GM12872 (cell line): ENCODE results near the gene PACS2.

ENCODE experiments used
- CTCF ChIP-seq: IDR thresholded peaks from 3 replicates; pipeline ENCODE4 v1.5.1; 2011; ENCODE audit warnings: low read depth, mild to moderate bottlenecking, low read length, moderate library complexity; ENCODE audit not compliant: insufficient read depth

The PACS2 gene

GRCh38 chr14:105283899-105284298 is 30.6 kb upstream of the PACS2 start:
- no peak for TF ChIP-seq CTCF

DNA sequence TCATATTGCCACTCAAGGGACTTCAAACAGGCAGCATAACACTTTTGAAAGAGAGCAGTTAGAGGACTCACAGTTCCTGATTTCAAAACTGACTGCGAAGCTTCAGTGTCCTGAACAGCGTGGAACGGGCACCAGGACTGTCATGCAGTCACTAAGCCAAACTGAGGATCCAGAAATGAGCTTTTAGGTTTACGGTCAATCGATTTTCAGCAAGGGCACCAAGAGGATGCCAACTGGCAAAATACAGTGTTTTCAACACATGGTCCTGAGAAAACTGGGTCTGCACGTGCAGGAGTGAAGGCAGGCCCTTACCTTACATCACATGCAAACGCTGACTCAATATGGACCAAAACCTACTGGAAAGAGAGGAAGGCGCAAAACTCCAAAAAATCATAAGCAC is 29.4 kb upstream of the PACS2 start:
- no peak for TF ChIP-seq CTCF

- TF ChIP-seq CTCF, result no peak
These were observed 27.8 kb upstream of the PACS2 start for GRCh38 chr14:105286759-105287144.

DNA sequence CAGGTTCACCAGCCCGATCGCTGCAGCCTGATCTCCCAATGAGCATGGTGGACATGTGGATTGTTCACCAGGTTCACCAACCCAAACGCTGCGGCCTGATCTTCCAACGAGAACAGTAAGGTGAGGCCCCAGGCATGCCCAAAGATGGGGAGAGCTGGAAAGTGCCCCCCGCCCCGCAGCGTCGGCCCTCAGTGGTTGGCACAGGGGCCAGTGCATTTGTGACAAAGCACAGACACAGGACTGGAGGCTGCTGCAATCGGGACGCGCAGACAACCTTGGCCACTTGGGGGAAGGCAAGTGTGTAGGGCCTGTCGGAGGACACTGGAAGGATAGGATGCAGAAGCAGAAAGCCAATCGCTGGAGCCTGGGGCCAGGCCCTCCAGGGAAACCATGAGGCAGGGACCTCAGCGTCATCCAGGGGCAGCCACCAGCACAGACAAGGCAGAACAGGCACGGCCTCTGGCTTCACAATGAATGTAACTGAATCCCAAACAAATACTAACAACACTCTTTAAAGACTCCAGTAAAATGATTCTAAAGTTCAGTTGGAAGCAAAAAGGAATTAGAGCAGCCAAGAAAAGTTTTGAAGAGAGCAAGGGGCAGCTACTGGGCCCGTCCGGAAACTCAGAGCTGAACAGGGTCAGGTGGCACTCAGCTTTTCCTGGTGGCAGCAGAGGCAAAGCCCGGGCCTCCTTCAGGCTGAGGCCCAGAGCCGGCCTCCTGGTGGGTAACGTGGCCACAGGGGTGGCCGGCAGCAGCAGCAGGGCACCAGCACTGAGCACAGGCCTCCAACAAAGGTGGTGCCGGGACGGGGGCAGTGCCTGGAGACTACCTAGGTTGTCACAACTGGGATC is 27.1 kb upstream of the PACS2 start:
- no peak for TF ChIP-seq CTCF

DNA sequence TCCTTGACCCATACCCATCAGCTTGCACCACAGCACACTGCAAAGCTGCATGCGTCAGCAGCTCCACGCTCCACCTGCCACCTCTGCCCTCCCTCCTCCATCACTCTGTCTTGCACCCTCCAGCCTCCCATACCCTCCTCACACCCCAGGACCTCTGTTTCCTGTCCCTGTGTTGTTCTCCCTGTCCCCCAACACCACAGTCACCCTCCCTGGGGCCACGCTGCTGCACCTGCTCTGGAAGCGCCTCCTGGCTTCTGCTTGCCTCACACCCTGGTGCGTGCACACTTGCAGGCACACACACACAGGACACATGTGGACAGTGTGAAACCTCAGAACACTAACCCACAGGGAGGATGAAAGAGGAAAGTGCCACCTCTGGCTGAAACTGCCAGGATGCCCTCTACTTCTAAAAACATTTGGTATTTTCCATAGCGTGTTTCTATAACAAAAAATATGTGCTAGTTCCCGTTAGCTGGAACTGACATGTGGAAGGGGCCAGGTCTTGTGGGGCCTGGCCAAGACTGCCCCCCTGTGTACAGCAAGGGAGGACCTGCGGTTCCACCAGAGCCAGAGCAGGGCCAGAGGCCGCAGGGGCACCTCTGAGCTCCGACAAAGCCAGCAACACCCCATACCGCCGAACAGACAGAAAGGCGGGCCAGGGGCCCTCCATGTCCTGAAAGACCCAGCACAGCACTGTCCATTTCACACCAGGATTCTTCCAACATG is 23.8 kb upstream of the PACS2 start:
- no peak for TF ChIP-seq CTCF

DNA sequence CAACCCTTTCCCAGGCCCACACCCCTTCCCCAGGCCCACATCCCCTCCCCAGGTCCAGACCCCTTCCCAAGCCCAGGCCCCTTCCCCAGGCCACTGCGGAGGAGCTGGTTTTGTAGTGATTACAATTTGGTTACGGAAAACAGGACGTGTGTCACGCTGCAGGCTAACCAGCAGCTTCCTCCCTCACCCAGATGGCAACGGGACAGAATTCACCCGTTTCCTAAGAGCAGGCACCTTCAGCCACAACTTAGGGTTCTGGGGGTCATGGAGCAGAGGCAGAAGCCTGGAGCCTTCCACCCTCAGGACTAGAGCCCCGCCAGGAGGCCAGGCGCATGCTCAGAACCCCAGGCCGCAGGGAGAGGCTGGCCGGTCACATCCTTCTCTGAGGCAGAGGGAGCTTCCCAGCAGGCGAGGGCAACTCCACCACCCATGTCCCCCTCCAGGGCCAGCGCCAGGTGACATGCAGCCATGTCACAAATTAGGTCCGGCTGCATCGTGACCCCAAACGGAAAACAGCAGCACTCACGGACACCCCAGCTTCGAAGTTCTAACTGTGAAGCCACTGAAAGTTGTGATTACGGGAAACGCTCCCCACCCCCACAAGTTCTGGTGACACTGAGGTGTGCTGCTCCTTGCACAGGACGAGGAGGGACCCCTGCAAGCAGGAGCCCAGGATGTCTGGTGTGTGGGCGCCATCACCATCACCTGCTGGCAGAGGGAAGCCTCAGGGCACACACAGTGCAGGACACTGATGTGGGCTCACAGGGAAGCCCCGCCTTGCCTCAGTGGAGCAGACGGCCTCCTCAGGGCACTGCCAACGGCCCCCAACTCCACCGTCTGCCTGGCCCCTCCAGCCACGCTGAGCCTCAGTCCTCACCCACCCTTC is 21.5 kb upstream of the PACS2 start:
- no peak for TF ChIP-seq CTCF

GRCh38 chr14:105294142-105294597 is 20.4 kb upstream of the PACS2 start:
- TF ChIP-seq CTCF, result no peak
